NCI-H2171 treated with DMSO at 0.1 percent for 48 hours (cell line): Measurements from ENCODE around the gene NEB.

Experiments
- DNase-seq: peaks from one replicate; lab custom pipeline; 2025; lab: John Stamatoyannopoulos, UW

NEB gene

GRCh38 chr2:151549191-151549590 is 185.1 kb downstream of the NEB start:
- DNase-seq, result no peak

- no peak for DNase-seq
Observed at GRCh38 chr2:151544449-151544848, 189.8 kb downstream of the NEB start.

- no peak for DNase-seq
Observed at GRCh38 chr2:151543876-151544275, 190.4 kb downstream of the NEB start.

GRCh38 chr2:151534001-151534400 is 200.3 kb downstream of the NEB start:
- no peak for DNase-seq

GRCh38 chr2:151533127-151533526 is 201.1 kb downstream of the NEB start:
- no peak for DNase-seq

GRCh38 chr2:151526572-151527090 is 207.6 kb downstream of the NEB start:
- no peak for DNase-seq

- DNase-seq, result no peak
Observed at GRCh38 chr2:151525821-151526373, 208.4 kb downstream of the NEB start.

- no peak for DNase-seq
Observed at GRCh38 chr2:151523850-151524249, 210.4 kb downstream of the NEB start.

- DNase-seq, result no peak
Observed at GRCh38 chr2:151522556-151522955, 211.7 kb downstream of the NEB start.

- DNase-seq, result no peak
Observed at GRCh38 chr2:151520976-151521375, 213.3 kb downstream of the NEB start.

GRCh38 chr2:151518802-151519201 is 215.5 kb downstream of the NEB start:
- no peak for DNase-seq

GRCh38 chr2:151508519-151508918 is 225.8 kb downstream of the NEB start:
- DNase-seq, result no peak

- DNase-seq, result no peak
Observed at GRCh38 chr2:151506170-151506569, 228.1 kb downstream of the NEB start.

GRCh38 chr2:151498178-151498577 is 236.1 kb downstream of the NEB start:
- DNase-seq, result no peak

- no peak for DNase-seq
Observed at GRCh38 chr2:151491496-151491895, 242.8 kb downstream of the NEB start.

- no peak for DNase-seq
Observed at GRCh38 chr2:151490276-151490675, 244.0 kb downstream of the NEB start.

GRCh38 chr2:151486053-151486452 is 248.2 kb downstream of the NEB start:
- DNase-seq, result no peak

GRCh38 chr2:151484100-151484499 is 250.2 kb downstream of the NEB start:
- DNase-seq, result no peak

GRCh38 chr2:151483546-151483945 is 250.7 kb downstream of the NEB start:
- no peak for DNase-seq

GRCh38 chr2:151482171-151482725 is 252.0 kb downstream of the NEB start:
- no peak for DNase-seq

GRCh38 chr2:151481744-151482143 is 252.5 kb downstream of the NEB start:
- no peak for DNase-seq

GRCh38 chr2:151478011-151478410 is 256.3 kb downstream of the NEB start:
- DNase-seq, result no peak

- DNase-seq, result no peak
Observed at GRCh38 chr2:151476287-151476686, 258.0 kb downstream of the NEB start.

- DNase-seq, result no peak
Observed at GRCh38 chr2:151475071-151475470, 259.2 kb downstream of the NEB start.
